ENCODE data around the gene HS3ST2.

- TF ChIP-seq, protein P1, sequence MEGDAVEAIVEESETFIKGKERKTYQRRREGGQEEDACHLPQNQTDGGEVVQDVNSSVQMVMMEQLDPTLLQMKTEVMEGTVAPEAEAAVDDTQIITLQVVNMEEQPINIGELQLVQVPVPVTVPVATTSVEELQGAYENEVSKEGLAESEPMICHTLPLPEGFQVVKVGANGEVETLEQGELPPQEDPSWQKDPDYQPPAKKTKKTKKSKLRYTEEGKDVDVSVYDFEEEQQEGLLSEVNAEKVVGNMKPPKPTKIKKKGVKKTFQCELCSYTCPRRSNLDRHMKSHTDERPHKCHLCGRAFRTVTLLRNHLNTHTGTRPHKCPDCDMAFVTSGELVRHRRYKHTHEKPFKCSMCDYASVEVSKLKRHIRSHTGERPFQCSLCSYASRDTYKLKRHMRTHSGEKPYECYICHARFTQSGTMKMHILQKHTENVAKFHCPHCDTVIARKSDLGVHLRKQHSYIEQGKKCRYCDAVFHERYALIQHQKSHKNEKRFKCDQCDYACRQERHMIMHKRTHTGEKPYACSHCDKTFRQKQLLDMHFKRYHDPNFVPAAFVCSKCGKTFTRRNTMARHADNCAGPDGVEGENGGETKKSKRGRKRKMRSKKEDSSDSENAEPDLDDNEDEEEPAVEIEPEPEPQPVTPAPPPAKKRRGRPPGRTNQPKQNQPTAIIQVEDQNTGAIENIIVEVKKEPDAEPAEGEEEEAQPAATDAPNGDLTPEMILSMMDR (IDR thresholded peaks at IDR 0.05; ENCODE audit: insufficient read depth, low read length, poor library complexity, severe bottlenecking), result no peak
- no peak for TF ChIP-seq EZH2phosphoT487 (conservative IDR thresholded peaks at IDR 0.05; ENCODE audit: low read length)
Measured at GRCh38 chr16:22886927-22887326, 73.0 kb downstream of the HS3ST2 start.
